Astrocyte of the hippocampus (primary cell): Measurements from ENCODE around the gene KRTAP2-2.
"Not testable (repeated sequence)": the region's sequence is repeated elsewhere in the genome, so short reads cannot be mapped to it uniquely, and the experiment has no call there.

ENCODE experiments used
- DNase-seq: peaks from one replicate; pipeline ENCODE4 v3.0.0; 2011; ENCODE audit warnings: low read depth, low spot score

The KRTAP2-2 gene

DNA sequence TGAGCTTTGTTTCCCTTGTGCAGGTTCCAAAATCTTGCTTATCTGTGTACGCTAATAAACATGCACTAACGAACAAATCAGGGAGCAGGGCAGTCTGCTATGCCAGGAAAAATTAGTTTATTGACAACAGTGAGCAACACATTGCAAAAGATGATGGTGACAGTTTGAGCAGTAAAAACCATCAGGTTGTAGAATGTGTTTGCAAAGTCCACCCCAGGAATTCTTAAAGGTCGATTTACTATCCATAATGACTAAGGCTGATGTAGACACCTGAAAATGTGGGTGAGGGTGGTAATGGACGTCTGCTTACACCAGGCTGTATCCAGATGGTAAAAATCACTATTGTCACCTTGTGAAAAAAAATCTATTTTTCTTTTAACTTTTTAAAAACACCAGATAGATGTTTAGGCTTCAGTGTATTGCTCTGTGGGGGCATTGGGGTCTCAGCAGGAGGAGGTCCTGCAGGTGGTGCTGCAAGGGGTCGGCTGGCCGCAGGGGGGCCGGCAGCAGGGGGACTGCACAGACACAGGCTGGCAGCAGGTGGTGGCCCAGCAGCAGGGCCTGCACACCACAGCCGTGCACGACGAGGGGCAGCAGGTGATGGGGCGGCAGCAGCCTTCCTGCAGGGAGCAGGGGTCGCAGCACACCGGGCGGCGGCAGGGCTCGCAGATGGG is 10.1 kb upstream of the KRTAP2-2 start:
- not testable (repeated sequence) for DNase-seq

GRCh38 chr17:41064301-41064700 is 9.3 kb upstream of the KRTAP2-2 start:
- DNase-seq, result no peak

GRCh38 chr17:41063449-41063848 is 8.4 kb upstream of the KRTAP2-2 start:
- DNase-seq, result no peak

GRCh38 chr17:41061964-41062363 is 6.9 kb upstream of the KRTAP2-2 start:
- DNase-seq, result peak; percentile 91

GRCh38 chr17:41060052-41060604 is 5.1 kb upstream of the KRTAP2-2 start, which contains the start of gene KRTAP2-3:
KRTAP2-3 (minus strand) TSS chr17:41060114; CDS start chr17:41060050, 64 bp downstream.
- peak; percentile 94 for DNase-seq

DNA sequence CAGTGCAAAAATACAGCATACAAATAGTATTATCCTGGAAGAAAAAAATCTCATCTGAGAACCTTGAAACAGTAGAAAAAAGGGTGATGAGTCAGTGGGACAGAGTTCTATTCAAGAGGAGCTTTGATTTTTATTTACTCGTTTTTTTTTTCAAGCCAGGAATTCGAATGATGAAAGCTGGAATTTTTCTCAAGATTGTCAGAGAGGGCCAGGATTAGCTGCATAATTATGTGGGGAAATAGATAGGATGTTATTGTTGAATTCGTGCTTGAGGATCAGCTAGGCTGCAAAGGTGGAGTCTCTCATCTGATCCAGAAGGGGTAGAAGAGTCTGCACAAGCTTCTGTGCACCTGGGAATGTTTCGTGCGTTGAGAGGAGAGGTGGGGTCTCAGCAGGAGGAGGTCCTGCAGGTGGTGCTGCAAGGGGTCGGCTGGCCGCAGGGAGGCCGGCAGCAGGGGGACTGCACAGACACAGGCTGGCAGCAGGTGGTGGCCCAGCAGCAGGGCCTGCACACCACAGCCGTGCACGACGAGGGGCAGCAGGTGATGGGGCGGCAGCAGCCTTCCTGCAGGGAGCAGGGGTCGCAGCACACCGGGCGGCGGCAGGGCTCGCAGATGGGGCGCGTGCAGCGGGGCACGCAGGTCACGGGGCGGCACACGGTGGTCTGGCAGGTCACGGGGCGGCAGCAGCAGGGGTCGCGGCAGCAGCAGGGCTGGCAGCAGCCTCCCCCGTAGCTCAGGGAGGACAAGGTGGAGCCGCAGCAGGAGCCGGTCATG is 4.4 kb upstream of the KRTAP2-2 start:
- peak; percentile 85 for DNase-seq

DNA sequence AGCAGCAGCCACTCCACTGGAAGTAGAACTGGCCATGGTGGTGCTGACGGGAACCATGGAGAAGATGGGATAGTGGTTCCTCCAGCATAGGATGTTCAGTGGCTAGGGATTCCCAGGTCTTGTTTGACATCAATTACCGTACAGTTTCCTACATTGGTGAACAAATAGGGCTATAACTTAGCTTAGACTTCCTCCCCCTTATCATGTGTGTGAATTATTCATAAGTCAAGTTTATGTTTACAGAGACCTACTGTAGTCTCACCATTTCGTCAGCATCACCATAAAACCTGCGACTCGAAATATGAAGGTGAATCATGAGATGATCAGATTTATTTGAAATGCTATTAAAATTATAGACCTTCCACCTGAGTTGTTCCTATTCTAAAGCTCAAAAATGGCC is 3.7 kb upstream of the KRTAP2-2 start:
- DNase-seq, result no peak

DNA sequence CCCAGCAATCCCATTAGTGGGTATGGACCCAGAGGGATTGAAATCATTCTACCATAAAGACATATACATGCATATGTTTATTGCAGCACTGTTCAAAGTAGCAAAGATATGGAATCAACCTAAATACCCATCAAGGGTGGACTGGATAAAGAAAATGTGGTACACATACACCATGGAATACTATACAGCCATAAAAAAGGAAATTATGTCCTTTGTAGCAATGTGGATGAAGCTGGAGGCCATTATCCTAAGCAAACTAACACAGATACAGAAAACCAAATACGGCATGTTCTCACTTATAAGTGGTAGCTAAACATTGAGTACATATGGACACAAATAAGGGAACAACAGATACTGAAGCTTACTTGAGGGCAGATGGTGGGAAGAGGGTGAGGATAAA is 2.5 kb upstream of the KRTAP2-2 start:
- DNase-seq, result no peak

DNA sequence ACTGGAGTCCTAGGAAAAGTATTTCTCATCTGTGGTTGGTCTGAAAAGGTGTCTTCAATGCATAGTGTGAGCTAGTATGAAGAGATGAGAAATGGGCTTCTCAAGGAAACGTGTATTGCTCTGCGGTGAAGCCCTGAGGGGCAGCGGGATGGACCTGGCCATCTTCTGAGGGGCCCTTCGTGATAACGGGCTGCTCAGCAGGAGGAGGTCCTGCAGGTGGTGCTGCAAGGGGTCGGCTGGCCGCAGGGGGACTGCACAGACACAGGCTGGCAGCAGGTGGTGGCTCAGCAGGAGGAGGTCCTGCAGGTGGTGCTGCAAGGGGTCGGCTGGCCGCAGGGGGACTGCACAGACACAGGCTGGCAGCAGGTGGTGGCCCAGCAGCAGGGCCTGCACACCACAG is 474 bp downstream of the KRTAP2-2 start:
- DNase-seq, result not testable (repeated sequence)

- DNase-seq, result no peak
These were observed 1.0 kb downstream of the KRTAP2-2 start for GRCh38 chr17:41054025-41054424.

GRCh38 chr17:41052566-41052965 is 2.5 kb downstream of the KRTAP2-2 start:
- peak; percentile 37 for DNase-seq

- peak; percentile 46 for DNase-seq
These were observed 5.9 kb downstream of the KRTAP2-2 start for GRCh38 chr17:41049110-41049509.

GRCh38 chr17:41048441-41048840 is 6.6 kb downstream of the KRTAP2-2 start:
- peak; percentile 58 for DNase-seq

- not testable (repeated sequence) for DNase-seq
These were observed 8.1 kb downstream of the KRTAP2-2 start, which contains the start of gene KRTAP2-1 for GRCh38 chr17:41046735-41047465. KRTAP2-1 (minus strand) TSS chr17:41047316; CDS start chr17:41047267, 49 bp downstream.

DNA sequence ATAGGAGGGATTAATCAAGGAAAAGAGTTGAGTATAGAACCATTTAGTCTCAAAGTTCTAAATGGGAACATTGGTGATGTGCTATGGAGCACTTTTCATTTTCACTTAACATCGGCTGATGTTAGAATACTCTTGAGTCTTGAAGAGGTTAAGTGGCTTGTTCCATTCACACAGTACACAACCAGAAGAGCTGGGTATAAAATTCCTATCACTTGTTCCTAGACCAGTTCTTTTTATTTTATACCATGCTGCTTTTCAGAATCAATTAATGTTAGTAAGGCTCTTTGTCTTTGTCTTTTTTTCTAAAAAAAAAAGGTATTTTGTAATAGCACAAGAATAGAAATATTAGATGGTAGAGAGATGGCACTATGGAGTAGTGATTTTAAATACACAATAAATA is 12.1 kb downstream of the KRTAP2-2 start:
- no peak for DNase-seq

DNA sequence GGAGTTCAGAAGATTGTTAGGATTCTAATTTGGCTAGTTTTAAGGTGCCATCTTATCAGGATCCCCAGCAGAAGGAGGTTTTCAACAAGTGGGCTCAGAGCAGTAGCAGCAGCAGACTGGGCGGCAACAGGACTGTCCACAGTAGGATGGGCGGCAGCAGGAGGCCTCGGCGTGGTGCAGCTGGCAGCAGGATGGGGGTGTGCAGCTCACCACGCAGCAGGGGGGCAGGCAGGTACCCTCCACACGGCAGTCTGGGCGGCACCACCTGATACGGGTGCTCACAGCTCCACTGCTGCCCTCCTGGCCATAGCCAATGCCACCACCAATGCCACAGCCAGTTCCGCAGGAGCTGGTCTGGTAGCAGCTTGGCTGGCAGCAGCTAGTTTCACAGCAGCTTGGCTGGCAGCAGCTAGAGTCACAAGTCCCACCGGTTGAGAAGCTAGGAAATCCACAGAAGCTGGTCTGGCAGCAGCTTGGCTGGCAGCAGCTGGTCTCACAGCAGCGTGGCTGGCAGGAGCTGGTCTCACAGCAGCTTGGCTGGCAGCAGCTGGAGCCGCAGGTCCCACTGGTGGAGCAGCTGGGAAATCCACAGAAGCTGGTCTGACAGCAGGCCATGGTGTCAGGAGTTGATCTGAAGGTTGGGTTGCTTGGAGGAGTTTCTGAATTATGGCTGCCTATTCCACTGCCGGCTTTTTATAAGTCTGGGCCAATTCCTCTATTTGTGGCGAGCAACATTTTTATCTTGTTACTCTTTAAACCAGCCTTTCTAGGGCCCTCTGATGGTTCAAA is 14.1 kb downstream of the KRTAP2-2 start, which contains the start of gene KRTAP1-1:
Gene KRTAP1-1, minus strand, starts transcription at position 668 of the 789 bp plus-strand sequence. Its CDS starts 53 bp downstream, at position 615.
- DNase-seq, result not testable (repeated sequence)

- no peak for DNase-seq
These were observed 17.1 kb downstream of the KRTAP2-2 start for GRCh38 chr17:41037853-41038350.

DNA sequence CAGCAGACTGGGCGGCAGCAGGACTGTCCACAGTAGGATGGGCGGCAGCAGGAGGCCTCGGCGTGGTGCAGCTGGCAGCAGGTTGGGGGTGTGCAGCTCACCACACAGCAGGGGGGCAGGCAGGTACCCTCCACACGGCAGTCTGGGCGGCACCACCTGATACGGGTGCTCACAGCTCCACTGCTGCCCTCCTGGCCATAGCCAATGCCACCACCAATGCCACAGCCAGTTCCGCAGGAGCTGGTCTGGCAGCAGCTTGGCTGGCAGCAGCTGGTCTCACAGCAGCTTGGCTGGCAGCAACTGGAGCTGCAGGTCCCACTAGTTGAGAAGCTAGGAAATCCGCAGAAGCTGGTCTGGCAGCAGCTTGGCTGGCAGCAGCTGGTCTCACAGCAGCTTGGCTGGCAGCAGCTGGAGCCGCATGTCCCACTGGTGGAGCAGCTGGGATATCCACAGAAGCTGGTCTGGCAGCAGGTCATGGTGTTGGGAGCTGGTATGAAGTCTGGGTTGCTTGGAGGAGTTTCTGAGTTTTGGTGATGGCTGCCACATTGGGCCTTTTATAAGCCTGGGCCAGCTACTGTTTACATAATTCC is 20.6 kb downstream of the KRTAP2-2 start, which contains the start of gene KRTAP1-3:
Gene KRTAP1-3, minus strand, starts transcription at position 529 of the 590 bp plus-strand sequence. Its CDS starts 53 bp downstream, at position 476.
- not testable (repeated sequence) for DNase-seq

DNA sequence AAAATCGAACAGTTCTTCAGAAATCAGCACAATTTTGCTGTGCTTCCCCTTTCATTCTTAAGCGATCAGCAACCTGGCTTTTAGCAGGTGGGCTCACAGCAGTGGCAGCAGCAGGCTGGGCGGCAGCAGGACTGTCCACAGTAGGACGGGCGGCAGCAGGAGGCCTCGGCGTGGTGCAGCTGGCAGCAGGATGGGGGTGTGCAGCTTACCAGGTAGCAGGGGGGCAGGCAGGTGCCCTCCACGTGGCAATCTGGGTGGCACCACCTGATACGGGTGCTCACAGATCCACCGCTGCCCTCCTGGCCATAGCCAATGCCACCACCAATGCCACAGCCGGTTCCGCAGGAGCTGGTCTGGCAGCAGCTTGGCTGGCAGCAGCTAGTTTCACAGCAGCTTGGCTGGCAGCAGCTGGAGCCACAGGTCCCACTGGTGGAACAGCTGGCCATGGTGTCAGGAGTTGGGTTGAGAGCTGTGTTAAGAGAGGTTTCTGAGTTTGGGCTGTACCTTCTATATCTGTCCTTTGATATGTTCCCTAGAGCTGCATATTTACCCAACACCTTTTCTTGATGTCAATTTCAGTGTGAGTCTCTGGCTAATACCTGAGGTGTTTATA is 25.3 kb downstream of the KRTAP2-2 start, which contains the start of gene KRTAP1-4:
Gene KRTAP1-4, minus strand, starts transcription at position 563 of the 613 bp plus-strand sequence. Its CDS starts 117 bp downstream, at position 446.
- no peak for DNase-seq
